ENCODE measurements around the gene HOOK2.

Gene HOOK2

DNA sequence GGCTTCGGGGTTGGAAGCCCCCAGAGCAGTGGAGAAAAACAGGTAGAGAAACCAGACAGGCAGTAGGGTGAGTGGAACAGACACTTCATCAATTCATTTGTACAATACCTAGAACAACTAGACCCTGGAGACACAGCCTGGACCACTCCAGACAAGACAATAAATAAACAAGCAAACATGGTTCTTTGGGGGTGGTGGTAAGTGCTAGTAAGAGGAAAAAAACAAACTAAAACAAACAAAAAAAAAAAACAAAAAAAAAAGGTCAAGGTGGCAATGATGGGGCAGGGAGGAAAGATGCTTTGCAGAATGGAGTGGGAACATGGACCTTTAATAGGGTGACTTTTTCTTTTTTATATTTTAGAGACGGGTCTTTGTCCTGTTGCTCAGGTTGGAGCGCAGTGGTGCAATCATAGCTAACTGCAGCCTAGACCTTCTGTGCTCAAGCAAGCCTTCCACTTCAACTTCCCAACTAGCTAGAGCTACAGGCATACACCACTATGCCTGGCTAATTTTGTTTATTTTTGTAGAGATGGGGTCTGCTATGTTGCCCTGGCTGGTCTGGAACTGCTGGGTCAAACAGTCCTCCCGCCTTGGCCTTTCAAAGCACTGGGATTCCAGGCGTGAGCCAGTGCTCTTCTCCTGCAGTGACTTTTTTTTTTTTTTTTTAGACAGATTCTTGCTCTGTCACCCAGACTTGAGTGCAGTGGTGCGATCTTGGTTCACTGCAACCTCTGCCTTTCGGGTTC is 19.0 kb upstream of the HOOK2 start:
- no peak for DNase-seq (ENCODE audit: low read depth)

- DNase-seq (ENCODE audit: low read depth), result peak; percentile 95
Measured at GRCh38 chr19:12793290-12794195, 18.2 kb upstream of the HOOK2 start.

DNA sequence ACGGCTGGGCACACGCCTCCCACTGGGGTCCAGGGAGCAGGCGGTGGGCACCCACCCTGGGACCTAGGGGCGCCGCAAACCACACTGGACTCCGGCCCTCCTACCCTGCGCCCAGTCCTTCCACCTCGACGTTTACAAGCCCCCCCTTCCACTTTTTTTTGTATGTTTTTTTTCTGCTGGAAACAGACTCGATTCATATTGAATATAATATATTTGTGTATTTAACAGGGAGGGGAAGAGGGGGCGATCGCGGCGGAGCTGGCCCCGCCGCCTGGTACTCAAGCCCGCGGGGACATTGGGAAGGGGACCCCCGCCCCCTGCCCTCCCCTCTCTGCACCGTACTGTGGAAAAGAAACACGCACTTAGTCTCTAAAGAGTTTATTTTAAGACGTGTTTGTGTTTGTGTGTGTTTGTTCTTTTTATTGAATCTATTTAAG is 17.5 kb upstream of the HOOK2 start:
- DNase-seq (ENCODE audit: low read depth), result no peak

DNA sequence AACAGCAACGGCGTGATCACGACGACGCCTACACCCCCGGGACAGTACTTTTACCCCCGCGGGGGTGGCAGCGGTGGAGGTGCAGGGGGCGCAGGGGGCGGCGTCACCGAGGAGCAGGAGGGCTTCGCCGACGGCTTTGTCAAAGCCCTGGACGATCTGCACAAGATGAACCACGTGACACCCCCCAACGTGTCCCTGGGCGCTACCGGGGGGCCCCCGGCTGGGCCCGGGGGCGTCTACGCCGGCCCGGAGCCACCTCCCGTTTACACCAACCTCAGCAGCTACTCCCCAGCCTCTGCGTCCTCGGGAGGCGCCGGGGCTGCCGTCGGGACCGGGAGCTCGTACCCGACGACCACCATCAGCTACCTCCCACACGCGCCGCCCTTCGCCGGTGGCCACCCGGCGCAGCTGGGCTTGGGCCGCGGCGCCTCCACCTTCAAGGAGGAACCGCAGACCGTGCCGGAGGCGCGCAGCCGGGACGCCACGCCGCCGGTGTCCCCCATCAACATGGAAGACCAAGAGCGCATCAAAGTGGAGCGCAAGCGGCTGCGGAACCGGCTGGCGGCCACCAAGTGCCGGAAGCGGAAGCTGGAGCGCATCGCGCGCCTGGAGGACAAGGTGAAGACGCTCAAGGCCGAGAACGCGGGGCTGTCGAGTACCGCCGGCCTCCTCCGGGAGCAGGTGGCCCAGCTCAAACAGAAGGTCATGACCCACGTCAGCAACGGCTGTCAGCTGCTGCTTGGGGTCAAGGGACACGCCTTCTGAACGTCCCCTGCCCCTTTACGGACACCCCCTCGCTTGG is 16.9 kb upstream of the HOOK2 start:
- peak; percentile 72 for DNase-seq (ENCODE audit: low read depth)

DNA sequence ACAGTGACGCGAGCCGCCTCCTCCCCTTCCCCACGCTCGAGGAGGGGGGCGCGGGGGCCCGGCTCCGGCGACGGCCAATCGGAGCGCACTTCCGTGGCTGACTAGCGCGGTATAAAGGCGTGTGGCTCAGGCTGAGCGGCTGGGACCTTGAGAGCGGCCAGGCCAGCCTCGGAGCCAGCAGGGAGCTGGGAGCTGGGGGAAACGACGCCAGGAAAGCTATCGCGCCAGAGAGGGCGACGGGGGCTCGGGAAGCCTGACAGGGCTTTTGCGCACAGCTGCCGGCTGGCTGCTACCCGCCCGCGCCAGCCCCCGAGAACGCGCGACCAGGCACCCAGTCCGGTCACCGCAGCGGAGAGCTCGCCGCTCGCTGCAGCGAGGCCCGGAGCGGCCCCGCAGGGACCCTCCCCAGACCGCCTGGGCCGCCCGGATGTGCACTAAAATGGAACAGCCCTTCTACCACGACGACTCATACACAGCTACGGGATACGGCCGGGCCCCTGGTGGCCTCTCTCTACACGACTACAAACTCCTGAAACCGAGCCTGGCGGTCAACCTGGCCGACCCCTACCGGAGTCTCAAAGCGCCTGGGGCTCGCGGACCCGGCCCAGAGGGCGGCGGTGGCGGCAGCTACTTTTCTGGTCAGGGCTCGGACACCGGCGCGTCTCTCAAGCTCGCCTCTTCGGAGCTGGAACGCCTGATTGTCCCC is 16.1 kb upstream of the HOOK2 start, which contains the start of gene JUNB:
JUNB (plus strand) TSS at position 142 of the 706 bp plus-strand sequence; CDS start at position 428, 286 bp downstream.
- peak; percentile 95 for DNase-seq (ENCODE audit: low read depth)

GRCh38 chr19:12790628-12791344 is 15.4 kb upstream of the HOOK2 start:
- DNase-seq (ENCODE audit: low read depth), result no peak

GRCh38 chr19:12789904-12790619 is 14.7 kb upstream of the HOOK2 start:
- peak; percentile 87 for DNase-seq (ENCODE audit: low read depth)

GRCh38 chr19:12789098-12789903 is 13.9 kb upstream of the HOOK2 start:
- no peak for DNase-seq (ENCODE audit: low read depth)

DNA sequence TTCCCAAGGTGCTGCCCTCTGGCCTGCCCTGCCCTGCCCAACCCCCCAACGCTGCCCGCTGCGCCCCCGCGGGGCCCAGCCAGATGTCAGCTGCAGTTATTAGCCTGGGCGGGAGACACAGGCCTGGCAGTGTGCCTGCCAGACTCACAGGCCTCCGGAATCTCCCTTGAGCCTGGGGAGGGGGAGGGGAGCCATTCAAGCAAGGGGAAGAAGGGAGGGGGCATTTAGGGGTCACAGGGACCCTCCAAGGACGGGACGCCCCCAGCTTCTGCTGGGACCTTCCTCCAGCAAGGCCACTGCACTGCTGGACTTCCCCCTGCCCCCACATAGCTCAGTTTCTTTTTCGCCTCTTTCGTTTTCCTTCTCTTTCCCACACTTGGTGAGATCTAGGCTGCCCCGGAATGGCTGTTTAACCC is 13.3 kb upstream of the HOOK2 start:
- peak; percentile 25 for DNase-seq (ENCODE audit: low read depth)

DNA sequence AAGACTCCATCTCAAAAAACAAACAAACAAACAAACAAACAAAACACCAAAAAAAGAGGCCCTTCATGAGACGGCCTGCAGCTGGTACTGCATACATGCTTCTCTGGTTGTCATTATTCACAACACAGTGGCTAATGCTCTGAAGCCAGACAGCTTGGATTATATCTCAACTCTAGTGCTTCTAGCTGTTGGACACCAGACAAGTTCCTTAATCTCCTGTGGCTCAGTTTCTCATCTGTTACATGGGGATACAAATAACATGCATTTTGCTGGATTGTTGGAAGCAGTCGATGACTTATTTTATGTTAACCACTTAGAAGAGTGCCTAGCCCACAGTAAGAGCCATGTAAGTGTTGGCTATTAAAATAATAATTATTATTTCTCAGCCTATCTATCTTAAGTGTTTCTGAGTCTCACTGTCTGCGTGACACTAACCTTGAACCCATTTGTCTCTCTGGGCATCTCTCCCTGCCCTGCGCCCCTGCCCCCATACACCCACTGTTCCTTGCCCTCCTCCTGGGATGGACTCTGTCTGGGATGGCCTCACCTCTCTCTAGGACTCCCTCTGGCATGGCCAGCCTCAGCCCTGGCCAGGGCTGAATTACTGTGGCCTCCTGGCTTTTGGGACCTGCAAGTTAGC is 12.8 kb upstream of the HOOK2 start:
- no peak for DNase-seq (ENCODE audit: low read depth)

DNA sequence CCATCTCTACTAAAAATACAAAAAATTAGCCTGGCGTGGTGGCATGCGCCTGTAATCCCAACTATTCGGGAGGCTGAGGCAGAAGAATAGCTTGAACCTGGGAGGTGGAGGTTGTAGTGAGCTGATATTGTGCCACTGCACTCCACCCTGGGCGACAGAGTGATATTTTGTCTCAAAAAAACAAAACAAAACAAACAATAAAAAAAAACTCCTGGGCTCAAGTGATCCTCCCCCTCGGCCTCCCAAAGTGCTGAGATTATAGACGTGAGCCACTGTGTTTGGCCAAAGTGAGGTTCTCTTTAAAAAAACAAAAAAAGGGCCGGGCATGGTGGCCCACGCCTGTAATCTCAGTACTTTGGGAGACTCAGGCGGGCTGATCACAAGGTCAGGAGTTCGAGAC is 12.1 kb upstream of the HOOK2 start:
- DNase-seq (ENCODE audit: low read depth), result no peak

DNA sequence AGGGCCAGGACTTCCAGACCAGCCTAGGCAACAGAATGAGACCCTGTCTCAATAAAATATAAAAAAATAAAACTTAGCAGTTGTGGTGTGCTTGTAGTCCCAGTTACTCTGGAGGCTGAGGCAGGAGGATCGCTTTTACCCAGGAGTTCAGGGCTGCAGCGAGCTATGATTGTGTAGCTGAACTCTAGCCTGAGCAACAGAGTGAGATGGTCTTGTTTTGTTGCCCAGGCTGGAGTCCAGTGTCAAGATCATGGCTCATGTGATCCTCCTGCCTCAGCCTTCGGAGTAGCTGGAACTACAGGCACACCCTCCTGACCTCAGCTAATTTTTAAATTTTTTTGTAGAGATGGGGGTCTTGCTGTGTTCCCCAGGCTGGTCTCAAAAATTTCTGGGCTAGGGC is 11.6 kb upstream of the HOOK2 start:
- DNase-seq (ENCODE audit: low read depth), result no peak

- peak; percentile 19 for DNase-seq (ENCODE audit: low read depth)
Measured at GRCh38 chr19:12786141-12786870, 11.0 kb upstream of the HOOK2 start.

GRCh38 chr19:12785431-12786031 is 10.2 kb upstream of the HOOK2 start:
- no peak for DNase-seq (ENCODE audit: low read depth)

- DNase-seq (ENCODE audit: low read depth), result peak; percentile 15
Measured at GRCh38 chr19:12784871-12785430, 9.6 kb upstream of the HOOK2 start.

DNA sequence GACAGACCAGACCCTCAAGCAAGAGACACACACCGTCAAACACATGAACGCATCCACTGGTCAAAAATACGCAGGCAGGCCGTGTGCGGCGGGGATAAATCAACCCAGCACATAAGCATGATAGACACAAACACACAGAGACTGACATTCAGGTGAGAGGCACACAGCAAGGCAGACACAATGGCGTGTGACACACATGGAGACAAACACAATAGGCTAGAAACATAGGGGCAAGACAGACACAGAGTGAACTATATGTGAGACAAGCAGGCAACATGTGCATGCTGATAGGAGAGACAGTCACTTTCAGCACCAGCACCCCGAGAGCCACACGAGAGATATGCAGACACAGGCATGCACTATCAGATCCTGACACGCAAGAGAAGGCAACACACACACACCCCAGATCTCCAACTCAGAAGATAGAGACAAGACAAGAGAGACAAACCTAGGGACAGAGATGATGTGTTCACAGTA is 9.1 kb upstream of the HOOK2 start:
- no peak for DNase-seq (ENCODE audit: low read depth)

- no peak for DNase-seq (ENCODE audit: low read depth)
Measured at GRCh38 chr19:12783849-12784393, 8.6 kb upstream of the HOOK2 start.

Measured in stimulated activated CD8-positive, alpha-beta memory T cell treated with anti-CD3 and anti-CD28 coated beads, Interleukin-12 subunit alpha, Interleukin-12 subunit beta, amount 100 ng/mL, for 4 hours (primary cell).